ENCODE measurements around the gene MINDY1.

The MINDY1 gene

GRCh38 chr1:151050051-151050688 is 43.5 kb upstream of the MINDY1 start:
- peak overlapping the region in 1 of 2 donors; percentile 98 for H3K27ac ChIP-seq
- H3K4me3 ChIP-seq = no peak overlapping the region
- H3K36me3 ChIP-seq = peaks cover 29 to 43% (median 36%) of the 10 kb centered on the region in 3 donors
- intact Hi-C loops (cut with DNase I; ENCODE audit: low total_unique reads) = no loop called here
- no peaks in the 10 kb centered on the region for H3K27me3 ChIP-seq
- H3K9me3 ChIP-seq = no peaks in the 10 kb centered on the region
- DNase-seq = no peak
- TF ChIP-seq, protein P1, sequence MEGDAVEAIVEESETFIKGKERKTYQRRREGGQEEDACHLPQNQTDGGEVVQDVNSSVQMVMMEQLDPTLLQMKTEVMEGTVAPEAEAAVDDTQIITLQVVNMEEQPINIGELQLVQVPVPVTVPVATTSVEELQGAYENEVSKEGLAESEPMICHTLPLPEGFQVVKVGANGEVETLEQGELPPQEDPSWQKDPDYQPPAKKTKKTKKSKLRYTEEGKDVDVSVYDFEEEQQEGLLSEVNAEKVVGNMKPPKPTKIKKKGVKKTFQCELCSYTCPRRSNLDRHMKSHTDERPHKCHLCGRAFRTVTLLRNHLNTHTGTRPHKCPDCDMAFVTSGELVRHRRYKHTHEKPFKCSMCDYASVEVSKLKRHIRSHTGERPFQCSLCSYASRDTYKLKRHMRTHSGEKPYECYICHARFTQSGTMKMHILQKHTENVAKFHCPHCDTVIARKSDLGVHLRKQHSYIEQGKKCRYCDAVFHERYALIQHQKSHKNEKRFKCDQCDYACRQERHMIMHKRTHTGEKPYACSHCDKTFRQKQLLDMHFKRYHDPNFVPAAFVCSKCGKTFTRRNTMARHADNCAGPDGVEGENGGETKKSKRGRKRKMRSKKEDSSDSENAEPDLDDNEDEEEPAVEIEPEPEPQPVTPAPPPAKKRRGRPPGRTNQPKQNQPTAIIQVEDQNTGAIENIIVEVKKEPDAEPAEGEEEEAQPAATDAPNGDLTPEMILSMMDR (IDR thresholded peaks at IDR 0.05) = no peak
- H3K4me1 ChIP-seq = peaks cover 0 to 23% (median 13%) of the 10 kb centered on the region in 4 donors

DNA sequence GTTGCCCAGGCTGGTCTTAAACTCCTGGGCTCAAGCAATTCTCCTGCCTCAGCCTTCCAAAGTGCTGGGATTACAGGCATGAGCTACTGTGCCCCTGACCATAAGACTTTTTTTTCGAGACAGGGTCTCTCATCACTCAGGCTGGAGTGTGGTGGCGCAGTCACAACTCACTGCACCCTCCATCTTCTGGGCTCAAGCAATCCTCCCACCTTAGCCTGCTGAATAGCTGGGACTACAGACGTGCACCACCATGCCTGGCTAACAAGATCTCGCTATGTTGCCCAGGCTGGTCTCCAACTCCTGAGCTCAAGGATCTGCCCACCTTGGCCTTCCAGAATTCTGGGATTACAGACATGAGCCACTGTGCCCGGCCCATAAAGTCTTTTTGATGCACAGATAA is 42.8 kb upstream of the MINDY1 start:
- Histone ChIP-seq H3K36me3 (peaks cover 23 to 36% (median 29%) of the 10 kb centered on the region in 3 donors), H3K4me1 (peaks cover 0 to 23% (median 13%) of the 10 kb centered on the region in 4 donors), H3K27me3 (no peaks in the 10 kb centered on the region), H3K27ac (peak overlapping the region in 1 of 2 donors; percentile 98), H3K9me3 (no peaks in the 10 kb centered on the region), H3K4me3 (no peak overlapping the region)
- intact Hi-C loops (cut with DNase I; ENCODE audit: low total_unique reads) = no loop called here
- TF ChIP-seq, protein P1 (IDR thresholded peaks at IDR 0.05) = no peak
- no peak for DNase-seq

- DNase-seq = no peak
- intact Hi-C loops (cut with DNase I; ENCODE audit: low total_unique reads) = no loop called here
- peak overlapping the region; percentile 63 to 82 for H3K4me3 ChIP-seq
- H3K9me3 ChIP-seq = no peaks in the 10 kb centered on the region
- peak overlapping the region; percentile 85 to 98 for H3K27ac ChIP-seq
- peaks cover 0 to 23% (median 13%) of the 10 kb centered on the region in 4 donors for H3K4me1 ChIP-seq
- no peaks in the 10 kb centered on the region for H3K27me3 ChIP-seq
- H3K36me3 ChIP-seq = peaks cover 14 to 28% (median 21%) of the 10 kb centered on the region in 3 donors
- TF ChIP-seq, protein P1 (IDR thresholded peaks at IDR 0.05) = peak in 1 of 2 experiments; percentile 3
These were observed 41.9 kb upstream of the MINDY1 start for GRCh38 chr1:151048645-151049032.

- DNase-seq = peak; percentile 76 to 87
- intact Hi-C loops (cut with DNase I; ENCODE audit: low total_unique reads) = no loop called here
- peaks cover 0 to 23% (median 13%) of the 10 kb centered on the region in 4 donors for H3K4me1 ChIP-seq
- peak overlapping the region; percentile 63 to 82 for H3K4me3 ChIP-seq
- H3K36me3 ChIP-seq = peaks cover 9 to 22% (median 16%) of the 10 kb centered on the region in 3 donors
- H3K27me3 ChIP-seq = no peaks in the 10 kb centered on the region
- no peaks in the 10 kb centered on the region for H3K9me3 ChIP-seq
- peak overlapping the region; percentile 85 to 98 for H3K27ac ChIP-seq
- TF ChIP-seq, protein P1 (IDR thresholded peaks at IDR 0.05) = peak; percentile 43 to 44
These were observed 41.4 kb upstream of the MINDY1 start for GRCh38 chr1:151047925-151048644.

DNA sequence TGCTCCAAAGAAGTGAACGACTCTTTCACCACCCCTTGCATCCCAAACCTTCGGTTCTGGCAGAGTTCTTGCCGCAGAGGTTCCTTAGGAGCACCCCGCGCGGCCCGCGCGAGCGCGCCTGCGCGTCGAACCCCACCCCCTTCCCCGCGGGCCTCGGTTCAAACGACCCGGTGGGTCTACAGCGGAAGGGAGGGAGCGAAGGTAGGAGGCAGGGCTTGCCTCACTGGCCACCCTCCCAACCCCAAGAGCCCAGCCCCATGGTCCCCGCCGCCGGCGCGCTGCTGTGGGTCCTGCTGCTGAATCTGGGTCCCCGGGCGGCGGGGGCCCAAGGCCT is 40.9 kb upstream of the MINDY1 start, which contains the start of gene C1orf56:
C1orf56 (plus strand) TSS at position 161 of the 334 bp plus-strand sequence; CDS start at position 258, 97 bp downstream.
- peak; percentile 63 to 84 for DNase-seq
- H3K9me3 ChIP-seq = no peaks in the 10 kb centered on the region
- intact Hi-C loops (cut with DNase I; ENCODE audit: low total_unique reads) = no loop called here
- TF ChIP-seq, protein P1 (IDR thresholded peaks at IDR 0.05) = no peak
- no peaks in the 10 kb centered on the region for H3K27me3 ChIP-seq
- H3K4me1 ChIP-seq = peaks cover 0 to 23% (median 13%) of the 10 kb centered on the region in 4 donors
- H3K27ac ChIP-seq = peak within 1 kb of the TSS; percentile 85 to 98
- peak within 1 kb of the TSS; percentile 63 to 82 for H3K4me3 ChIP-seq
- peaks cover 4 to 17% (median 10%) of the 10 kb centered on the region in 3 donors for H3K36me3 ChIP-seq
